SU-DHL-6 (cell line): ENCODE results near the gene EXOC3L4.

Experiments
- CTCF ChIP-seq: fragments of 200-600 bp; sonication (generic); IDR thresholded peaks from one replicate; pipeline ENCODE4 v1.5.1; 2017; ENCODE audit warnings: antibody characterized with exemption, mild to moderate bottlenecking, low read length, moderate library complexity; ENCODE audit not compliant: insufficient read depth, poor library complexity, severe bottlenecking
- EZH2phosphoT487 ChIP-seq: fragments of 200-600 bp; sonication (generic), shearing (Covaris generic); conservative IDR thresholded peaks from 2 replicates; pipeline ENCODE4 v1.6.1; 2018; ENCODE audit warnings: mild to moderate bottlenecking, antibody characterized with exemption, low read length, moderate library complexity, mixed read lengths

- TF ChIP-seq CTCF (no peak), EZH2phosphoT487 (no peak)
These were observed 56.9 kb downstream of the EXOC3L4 start for GRCh38 chr14:103151270-103151945.
